ENCODE measurements around the gene ZRANB3. TPM values are rescaled to one million over a fixed set of nuclear protein-coding genes. Genes with fewer than 3 reads are reported as not detected.
A peak's percentile ranks its signal among the peaks of the same experiment; 100 is the strongest.

The ZRANB3 gene
- polyA plus RNA-seq, 4 donors, result 7.1 to 10.6 (median 9.0) TPM

- DNase-seq (ENCODE audit: low read depth in 4 of 4, low spot score in 2 of 4), result no peak
Measured at GRCh38 chr2:135257383-135258090, 273.5 kb downstream of the ZRANB3 start.

GRCh38 chr2:135256531-135257260 lies 274.3 kb downstream of the ZRANB3 start:
- no peak for DNase-seq (ENCODE audit: low read depth in 4 of 4, low spot score in 2 of 4)

GRCh38 chr2:135255208-135255607 lies 275.8 kb downstream of the ZRANB3 start:
- no peak for DNase-seq (ENCODE audit: low read depth in 4 of 4, low spot score in 2 of 4)

GRCh38 chr2:135252805-135253458 lies 278.1 kb downstream of the ZRANB3 start:
- DNase-seq (ENCODE audit: low read depth in 4 of 4, low spot score in 2 of 4), result no peak

GRCh38 chr2:135248611-135249010 lies 282.4 kb downstream of the ZRANB3 start:
- no peak for DNase-seq (ENCODE audit: low read depth in 4 of 4, low spot score in 2 of 4)

- no peak for DNase-seq (ENCODE audit: low read depth in 4 of 4, low spot score in 2 of 4)
Measured at GRCh38 chr2:135246711-135247270, 284.2 kb downstream of the ZRANB3 start.

GRCh38 chr2:135245071-135245470 lies 285.9 kb downstream of the ZRANB3 start:
- no peak for DNase-seq (ENCODE audit: low read depth in 4 of 4, low spot score in 2 of 4)

- DNase-seq (ENCODE audit: low read depth in 4 of 4, low spot score in 2 of 4), result no peak
Measured at GRCh38 chr2:135238651-135239050, 292.4 kb downstream of the ZRANB3 start.

GRCh38 chr2:135230150-135230549 lies 300.9 kb downstream of the ZRANB3 start:
- no peak for DNase-seq (ENCODE audit: low read depth in 4 of 4, low spot score in 2 of 4)

GRCh38 chr2:135227386-135227785 lies 303.6 kb downstream of the ZRANB3 start:
- DNase-seq (ENCODE audit: low read depth in 4 of 4, low spot score in 2 of 4), result no peak

- no peak for DNase-seq (ENCODE audit: low read depth in 4 of 4, low spot score in 2 of 4)
Measured at GRCh38 chr2:135226961-135227360, 304.1 kb downstream of the ZRANB3 start.

- DNase-seq (ENCODE audit: low read depth in 4 of 4, low spot score in 2 of 4), result no peak
Measured at GRCh38 chr2:135225781-135226180, 305.2 kb downstream of the ZRANB3 start.

GRCh38 chr2:135219226-135219625 lies 311.8 kb downstream of the ZRANB3 start:
- DNase-seq (ENCODE audit: low read depth in 4 of 4, low spot score in 2 of 4), result no peak

- DNase-seq (ENCODE audit: low read depth in 4 of 4, low spot score in 2 of 4), result no peak
Measured at GRCh38 chr2:135218426-135218825, 312.6 kb downstream of the ZRANB3 start.

GRCh38 chr2:135212757-135213156 lies 318.3 kb downstream of the ZRANB3 start:
- DNase-seq (ENCODE audit: low read depth in 4 of 4, low spot score in 2 of 4), result no peak

GRCh38 chr2:135208016-135208415 lies 323.0 kb downstream of the ZRANB3 start:
- no peak for DNase-seq (ENCODE audit: low read depth in 4 of 4, low spot score in 2 of 4)

- no peak for DNase-seq (ENCODE audit: low read depth in 4 of 4, low spot score in 2 of 4)
Measured at GRCh38 chr2:135203944-135204343, 327.1 kb downstream of the ZRANB3 start.

GRCh38 chr2:135202751-135203150 lies 328.3 kb downstream of the ZRANB3 start:
- DNase-seq (ENCODE audit: low read depth in 4 of 4, low spot score in 2 of 4), result peak in 2 of 4 donors; percentile 27 to 36

- peak in 1 of 4 donors; percentile 20 for DNase-seq (ENCODE audit: low read depth in 4 of 4, low spot score in 2 of 4)
Measured at GRCh38 chr2:135198481-135198880, 332.5 kb downstream of the ZRANB3 start.

GRCh38 chr2:135190799-135191198 lies 340.2 kb downstream of the ZRANB3 start:
- no peak for DNase-seq (ENCODE audit: low read depth in 4 of 4, low spot score in 2 of 4)

- no peak for DNase-seq (ENCODE audit: low read depth in 4 of 4, low spot score in 2 of 4)
Measured at GRCh38 chr2:135189148-135189547, 341.9 kb downstream of the ZRANB3 start.

Measured in left renal cortex interstitium (tissue), 4 donors.